AG09309 (cell line): ENCODE results near the gene APOOL.
"Not testable (repeated sequence)": the region's sequence is repeated elsewhere in the genome, so short reads cannot be mapped to it uniquely, and the experiment has no call there.

Experiments
- DNase-seq: peaks from one replicate; pipeline ENCODE4 v3.0.0-alpha.2; 2010; ENCODE audit warnings: low read depth
- H3K4me3 ChIP-seq: 2 replicates; pipeline ENCODE4 v1.5.1; 2011; ENCODE audit warnings: mild to moderate bottlenecking, low read depth, low read length, moderate library complexity; ENCODE audit not compliant: control insufficient read depth
- CTCF ChIP-seq: IDR thresholded peaks from 2 replicates; pipeline ENCODE4 v1.5.1; 2011; ENCODE audit warnings: mild to moderate bottlenecking, low read depth, low read length, inconsistent platforms; ENCODE audit not compliant: insufficient read depth, control insufficient read depth; ENCODE audit errors: missing control alignments

The APOOL gene

GRCh38 chrX:85012098-85012497 lies 8.4 kb downstream of the APOOL start:
- TF ChIP-seq CTCF, result no peak
- DNase-seq, result no peak
- H3K4me3 ChIP-seq, result no peak overlapping the region

- not testable (repeated sequence) for H3K4me3 ChIP-seq, DNase-seq
Observed at GRCh38 chrX:85015351-85015750, 11.7 kb downstream of the APOOL start.

- TF ChIP-seq CTCF, result no peak
- H3K4me3 ChIP-seq, result no peak overlapping the region
- DNase-seq, result no peak
Observed at GRCh38 chrX:85017721-85018120, 14.0 kb downstream of the APOOL start.

- no peak for TF ChIP-seq CTCF
- no peak for DNase-seq
- no peak overlapping the region for H3K4me3 ChIP-seq
Observed at GRCh38 chrX:85018471-85018870, 14.8 kb downstream of the APOOL start.

- no peak for DNase-seq
- H3K4me3 ChIP-seq, result no peak overlapping the region
- TF ChIP-seq CTCF, result no peak
Observed at GRCh38 chrX:85020216-85020615, 16.5 kb downstream of the APOOL start.

- no peak for TF ChIP-seq CTCF
- DNase-seq, result no peak
- H3K4me3 ChIP-seq, result no peak overlapping the region
Observed at GRCh38 chrX:85024044-85024443, 20.4 kb downstream of the APOOL start.

- DNase-seq, result no peak
- H3K4me3 ChIP-seq, result no peak overlapping the region
- TF ChIP-seq CTCF, result no peak
Observed at GRCh38 chrX:85024562-85024961, 20.9 kb downstream of the APOOL start.

GRCh38 chrX:85026170-85026569 lies 22.5 kb downstream of the APOOL start:
- no peak overlapping the region for H3K4me3 ChIP-seq
- no peak for DNase-seq
- no peak for TF ChIP-seq CTCF
